Left ventricle myocardium inferior (tissue), 1 donor: Measurements from ENCODE around the gene HOGA1. TPM values are rescaled to one million over a fixed set of nuclear protein-coding genes. Genes with fewer than 3 reads are reported as not detected.
A peak's percentile ranks its signal among the peaks of the same experiment; 100 is the strongest.

Experiments used
- DNase-seq: peaks from one replicate; pipeline ENCODE4 v3.0.0-alpha.2; 2020
- H3K27ac ChIP-seq: fragments of 200-600 bp; replicated peaks from 2 replicates; pipeline ENCODE4 v1.8.0; 2021
- H3K27me3 ChIP-seq: fragments of 200-600 bp; 2 replicates; pipeline ENCODE4 v1.8.0; 2021; ENCODE audit warnings: low read depth
- H3K36me3 ChIP-seq: fragments of 200-600 bp; 2 replicates; pipeline ENCODE4 v1.8.0; 2021
- H3K4me1 ChIP-seq: fragments of 200-600 bp; 2 replicates; pipeline ENCODE4 v1.8.0; 2021
- H3K4me3 ChIP-seq: fragments of 200-600 bp; 2 replicates; pipeline ENCODE4 v1.8.0; 2021; ENCODE audit warnings: mild to moderate bottlenecking, moderate library complexity
- H3K9me3 ChIP-seq: fragments of 200-600 bp; replicated peaks from 2 replicates; pipeline ENCODE4 v1.8.0; 2021
- CTCF ChIP-seq: fragments of 200-600 bp; IDR thresholded peaks from 2 replicates; pipeline ENCODE4 v1.8.0; 2021; ENCODE audit warnings: antibody characterized with exemption, mild to moderate bottlenecking, borderline replicate concordance
- intact Hi-C: fragments of 100-400 bp; cut with micrococcal nuclease; formaldehyde crosslinking; loops from one replicate; pipeline ENCODE4 v1.11.0; 2022
- total RNA-seq: library from RNA; stranded (reverse); fragmentation: NEBNext Ultra II Directional; extraction: Animal tissue kit (Norgen Biotek cat#: 25700); gene quantifications from one replicate; pipeline ENCODE4 v1.2.1, GENCODE V29; 2021
- donor health status: DM: no; HTN: yes; CAD: no; lungs with severe emphysema.

The HOGA1 gene
- total RNA-seq, 1 donor from 2014 or later = 47.1 TPM

GRCh38 chr10:97563337-97563736 is 20.9 kb upstream of the HOGA1 start:
- no peak for TF ChIP-seq CTCF
- no peaks in the 10 kb centered on the region for H3K4me1 ChIP-seq
- intact Hi-C loops = no loop called here
- no peak for DNase-seq
- no peaks in the 10 kb centered on the region for H3K27me3 ChIP-seq
- peaks cover 6% of the 10 kb centered on the region for H3K36me3 ChIP-seq
- no peak overlapping the region for H3K27ac ChIP-seq
- no peaks in the 10 kb centered on the region for H3K9me3 ChIP-seq
- H3K4me3 ChIP-seq = no peak overlapping the region

DNA sequence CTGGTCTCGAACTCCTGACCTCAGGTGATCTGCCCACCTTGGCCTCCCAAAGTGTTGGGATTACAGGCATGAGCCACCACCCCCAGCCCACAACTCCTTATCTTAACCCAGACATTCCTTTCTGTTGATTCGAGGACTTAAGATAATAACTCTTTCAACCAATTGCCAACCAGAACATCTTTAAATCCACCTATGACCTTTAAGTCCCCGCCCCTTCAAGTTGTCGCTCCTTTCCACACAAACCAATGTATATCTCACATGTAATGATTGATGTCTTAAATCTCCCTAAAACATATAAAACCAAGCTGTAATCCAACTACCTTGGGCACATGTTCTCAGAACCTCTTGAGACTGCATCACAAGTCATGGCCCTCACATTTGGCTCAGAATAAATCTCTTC is 19.4 kb upstream of the HOGA1 start:
- no peak for TF ChIP-seq CTCF
- Histone ChIP-seq H3K36me3 (peaks cover 18% of the 10 kb centered on the region), H3K27me3 (no peaks in the 10 kb centered on the region), H3K4me1 (no peaks in the 10 kb centered on the region), H3K27ac (no peak overlapping the region), H3K4me3 (no peak overlapping the region), H3K9me3 (no peaks in the 10 kb centered on the region)
- intact Hi-C loops = no loop called here
- no peak for DNase-seq

DNA sequence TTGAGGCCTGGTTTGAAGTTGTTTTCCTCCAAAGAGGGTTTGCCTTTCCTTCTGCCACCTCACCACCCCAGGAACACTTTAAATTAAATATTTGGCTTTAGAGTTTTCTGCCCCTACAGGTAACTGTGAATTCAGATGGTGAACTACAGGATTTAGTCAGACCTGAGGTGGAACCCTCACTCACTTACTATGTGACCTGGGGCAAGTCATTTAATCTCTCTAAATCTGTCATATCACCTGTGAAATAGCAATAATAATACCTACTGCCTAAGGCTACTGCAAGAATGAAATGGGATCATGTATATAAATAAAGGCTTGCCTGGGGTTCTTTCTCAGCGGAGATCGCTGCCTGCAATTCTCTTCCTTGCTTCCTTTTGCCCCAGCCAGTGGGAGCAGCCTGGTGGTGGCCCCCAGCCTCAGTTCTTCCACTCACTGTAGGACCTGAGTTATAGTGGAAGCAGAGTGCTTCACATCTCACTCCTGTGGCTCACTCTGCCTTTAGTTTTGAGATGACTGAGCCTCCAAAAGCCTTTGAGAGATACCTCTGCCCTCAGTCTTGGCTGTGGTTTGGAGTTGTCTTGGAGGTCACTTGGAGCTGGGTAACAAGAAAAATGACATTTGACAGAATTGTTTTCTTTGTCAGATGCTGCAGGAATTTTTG is 17.7 kb upstream of the HOGA1 start:
- Histone ChIP-seq H3K9me3 (no peaks in the 10 kb centered on the region), H3K36me3 (peaks cover 31% of the 10 kb centered on the region), H3K27me3 (no peaks in the 10 kb centered on the region), H3K4me1 (peaks cover 12% of the 10 kb centered on the region), H3K4me3 (no peak overlapping the region), H3K27ac (no peak overlapping the region)
- DNase-seq = no peak
- TF ChIP-seq CTCF = no peak
- intact Hi-C loops = no loop called here

DNA sequence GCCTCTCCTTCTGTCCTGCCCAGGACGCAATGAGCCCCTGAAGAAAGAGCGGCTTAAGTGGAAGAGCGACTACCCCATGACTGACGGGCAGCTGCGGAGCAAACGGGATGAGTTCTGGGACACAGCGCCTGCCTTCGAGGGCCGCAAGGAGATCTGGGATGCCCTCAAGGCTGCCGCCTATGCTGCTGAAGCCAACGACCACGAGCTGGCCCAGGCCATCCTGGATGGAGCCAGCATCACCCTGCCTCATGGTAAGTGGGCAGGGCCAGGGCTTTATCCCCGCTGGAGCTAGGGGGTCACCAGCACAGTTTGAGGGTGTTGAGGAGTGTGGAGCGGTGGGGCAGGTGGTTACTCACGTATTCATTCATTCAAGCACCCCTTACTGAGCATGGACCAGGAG is 16.3 kb upstream of the HOGA1 start:
- no peak overlapping the region for H3K4me3 ChIP-seq
- no peak for TF ChIP-seq CTCF
- H3K9me3 ChIP-seq = no peaks in the 10 kb centered on the region
- peaks cover 31% of the 10 kb centered on the region for H3K36me3 ChIP-seq
- intact Hi-C loops = no loop called here
- peaks cover 26% of the 10 kb centered on the region for H3K4me1 ChIP-seq
- no peak for DNase-seq
- no peaks in the 10 kb centered on the region for H3K27me3 ChIP-seq
- H3K27ac ChIP-seq = no peak overlapping the region

DNA sequence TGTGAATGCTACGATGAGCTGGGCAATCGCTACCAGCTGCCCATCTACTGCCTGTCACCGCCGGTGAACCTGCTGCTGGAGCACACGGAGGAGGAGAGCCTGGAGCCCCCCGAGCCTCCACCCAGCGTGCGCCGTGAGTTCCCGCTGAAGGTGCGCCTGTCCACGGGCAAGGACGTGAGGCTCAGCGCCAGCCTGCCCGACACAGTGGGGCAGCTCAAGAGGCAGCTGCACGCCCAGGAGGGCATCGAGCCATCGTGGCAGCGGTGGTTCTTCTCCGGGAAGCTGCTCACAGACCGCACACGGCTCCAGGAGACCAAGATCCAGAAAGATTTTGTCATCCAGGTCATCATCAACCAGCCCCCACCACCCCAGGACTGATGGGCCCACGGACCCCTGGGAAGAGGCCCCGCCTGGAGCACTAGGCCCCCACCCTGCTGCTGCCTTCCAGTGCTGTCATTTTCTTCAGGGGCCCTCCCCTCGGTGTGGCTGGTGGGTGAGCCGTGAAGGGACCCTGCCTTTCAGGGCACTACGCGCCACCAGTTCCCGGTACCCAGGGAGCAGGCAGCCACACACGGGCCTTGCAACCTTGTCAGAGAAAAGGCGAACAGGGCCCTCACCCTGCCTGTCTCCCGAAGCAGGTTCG is 13.9 kb upstream of the HOGA1 start:
- H3K4me3 ChIP-seq = no peak overlapping the region
- no peaks in the 10 kb centered on the region for H3K27me3 ChIP-seq
- peaks cover 31% of the 10 kb centered on the region for H3K36me3 ChIP-seq
- no peaks in the 10 kb centered on the region for H3K9me3 ChIP-seq
- peak overlapping the region; percentile 91 for H3K27ac ChIP-seq
- no peak for TF ChIP-seq CTCF
- peak; percentile 10 for DNase-seq
- peaks cover 32% of the 10 kb centered on the region for H3K4me1 ChIP-seq
- intact Hi-C loops = loop anchor here (5.0 kb wide), 1 partner anchor 37 kb away; no protein-coding TSS in a partner anchor
